Smooth muscle cell (in vitro differentiated cells): ENCODE results near the gene LYPD1. TPM values are rescaled to one million over a fixed set of nuclear protein-coding genes. Genes with fewer than 3 reads are reported as not detected.

Experiments used
- DNase-seq: peaks from one replicate; lab custom pipeline; 2025; ENCODE audit not compliant: unreplicated experiment; lab: John Stamatoyannopoulos, UW
- H2AFZ ChIP-seq: fragments of 200-600 bp; sonication (generic); 2 replicates; pipeline ENCODE4 v1.6.0; 2016; ENCODE audit warnings: antibody characterized with exemption, low read depth, mild to moderate bottlenecking
- H3F3A ChIP-seq: fragments of 200-600 bp; sonication (generic); 2 replicates; pipeline ENCODE4 v1.6.0; 2017; ENCODE audit warnings: antibody characterized with exemption, low read depth
- H3K27ac ChIP-seq: fragments of 200-600 bp; sonication (generic); 2 replicates; pipeline ENCODE4 v1.5.1; 2016; ENCODE audit warnings: low read depth, mild to moderate bottlenecking
- H3K27me3 ChIP-seq: fragments of 200-600 bp; sonication (generic); 2 replicates; pipeline ENCODE4 v1.6.1; 2016; ENCODE audit warnings: low read depth, mild to moderate bottlenecking
- H3K36me3 ChIP-seq: fragments of 200-600 bp; sonication (generic); 2 replicates; pipeline ENCODE4 v1.5.1; 2016; ENCODE audit warnings: low read depth
- H3K4me1 ChIP-seq: fragments of 200-600 bp; sonication (generic); 2 replicates; pipeline ENCODE4 v1.5.1; 2016; ENCODE audit warnings: low read depth
- H3K4me2 ChIP-seq: fragments of 200-600 bp; sonication (generic); 2 replicates; pipeline ENCODE4 v1.6.0; 2016; ENCODE audit warnings: mild to moderate bottlenecking
- H3K4me3 ChIP-seq: fragments of 200-600 bp; sonication (generic); 2 replicates; pipeline ENCODE4 v1.5.1; 2016; ENCODE audit warnings: mild to moderate bottlenecking
- H3K79me2 ChIP-seq: fragments of 200-600 bp; sonication (generic); 2 replicates; pipeline ENCODE4 v1.6.0; 2016; ENCODE audit warnings: low read depth, mild to moderate bottlenecking
- H3K9ac ChIP-seq: fragments of 200-600 bp; sonication (generic); 2 replicates; pipeline ENCODE4 v1.6.0; 2016; ENCODE audit warnings: low read depth
- H3K9me3 ChIP-seq: fragments of 200-600 bp; sonication (generic); replicated peaks from 2 replicates; pipeline ENCODE4 v1.5.1; 2016; ENCODE audit warnings: low read depth
- H4K20me1 ChIP-seq: fragments of 200-600 bp; sonication (generic); 2 replicates; pipeline ENCODE4 v1.6.0; 2016; ENCODE audit warnings: low read depth
- WGBS: methylation state at CpG from one replicate; pipeline ENCODE4 v1.1.7; 2016; ENCODE audit warnings: low lambda C conversion rate; 5-methylcytosine and 5-hydroxymethylcytosine counted together
- polyA plus RNA-seq: library from polyadenylated mRNA; unstranded; fragments of >200 nt; fragmentation: Nextera tagmentation; extraction: Ambion mirVana; gene quantifications from 2 replicates; pipeline ENCODE4 v1.2.1, GENCODE V29; 2016
- total RNA-seq: library from RNA; depleted of rRNA; stranded (reverse); fragments of >200 nt; gene quantifications from 2 replicates; pipeline ENCODE4 v1.2.3, GENCODE V29; 2014
- TF ChIP-seq, protein P1 (sequence below): fragments of 200-600 bp; sonication (generic); IDR thresholded peaks from 2 replicates; pipeline ENCODE4 v1.5.1; 2017; ENCODE audit warnings: borderline replicate concordance, mild to moderate bottlenecking, antibody characterized with exemption; ENCODE audit not compliant: insufficient read depth, poor library complexity, severe bottlenecking

The LYPD1 gene
- total RNA-seq, result 2.9 and 5.3 TPM in 2 replicates
- 2.5 and 4.6 TPM in 2 replicates for polyA plus RNA-seq

GRCh38 chr2:132669908-132670495 lies at the start of gene LYPD1:
Gene LYPD1 (minus strand): TSS chr2:132670205. CDS start chr2:132669932, 273 bp downstream.
- H3K9me3 ChIP-seq, result no peaks in the 10 kb centered on the region
- no peak for DNase-seq
- no peak within 1 kb of the TSS for H3K9ac ChIP-seq
- H3F3A ChIP-seq, result no peaks in the 10 kb centered on the region
- under 1% methylated on average over 34 of the region's 59 CpGs for WGBS
- TF ChIP-seq, protein P1, sequence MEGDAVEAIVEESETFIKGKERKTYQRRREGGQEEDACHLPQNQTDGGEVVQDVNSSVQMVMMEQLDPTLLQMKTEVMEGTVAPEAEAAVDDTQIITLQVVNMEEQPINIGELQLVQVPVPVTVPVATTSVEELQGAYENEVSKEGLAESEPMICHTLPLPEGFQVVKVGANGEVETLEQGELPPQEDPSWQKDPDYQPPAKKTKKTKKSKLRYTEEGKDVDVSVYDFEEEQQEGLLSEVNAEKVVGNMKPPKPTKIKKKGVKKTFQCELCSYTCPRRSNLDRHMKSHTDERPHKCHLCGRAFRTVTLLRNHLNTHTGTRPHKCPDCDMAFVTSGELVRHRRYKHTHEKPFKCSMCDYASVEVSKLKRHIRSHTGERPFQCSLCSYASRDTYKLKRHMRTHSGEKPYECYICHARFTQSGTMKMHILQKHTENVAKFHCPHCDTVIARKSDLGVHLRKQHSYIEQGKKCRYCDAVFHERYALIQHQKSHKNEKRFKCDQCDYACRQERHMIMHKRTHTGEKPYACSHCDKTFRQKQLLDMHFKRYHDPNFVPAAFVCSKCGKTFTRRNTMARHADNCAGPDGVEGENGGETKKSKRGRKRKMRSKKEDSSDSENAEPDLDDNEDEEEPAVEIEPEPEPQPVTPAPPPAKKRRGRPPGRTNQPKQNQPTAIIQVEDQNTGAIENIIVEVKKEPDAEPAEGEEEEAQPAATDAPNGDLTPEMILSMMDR, result no peak
- H4K20me1 ChIP-seq, result no peaks in the 10 kb centered on the region
- peaks cover 19% of the 10 kb centered on the region for H3K4me1 ChIP-seq
- H3K27me3 ChIP-seq, result peaks cover 57% of the 10 kb centered on the region
- H3K36me3 ChIP-seq, result no peaks in the 10 kb centered on the region
- no peaks in the 10 kb centered on the region for H3K79me2 ChIP-seq
- peak within 1 kb of the TSS; percentile 54 for H3K4me3 ChIP-seq
- no peak within 1 kb of the TSS for H3K27ac ChIP-seq
- H3K4me2 ChIP-seq, result peak within 1 kb of the TSS; percentile 97
- H2AFZ ChIP-seq, result no peak within 1 kb of the TSS

DNA sequence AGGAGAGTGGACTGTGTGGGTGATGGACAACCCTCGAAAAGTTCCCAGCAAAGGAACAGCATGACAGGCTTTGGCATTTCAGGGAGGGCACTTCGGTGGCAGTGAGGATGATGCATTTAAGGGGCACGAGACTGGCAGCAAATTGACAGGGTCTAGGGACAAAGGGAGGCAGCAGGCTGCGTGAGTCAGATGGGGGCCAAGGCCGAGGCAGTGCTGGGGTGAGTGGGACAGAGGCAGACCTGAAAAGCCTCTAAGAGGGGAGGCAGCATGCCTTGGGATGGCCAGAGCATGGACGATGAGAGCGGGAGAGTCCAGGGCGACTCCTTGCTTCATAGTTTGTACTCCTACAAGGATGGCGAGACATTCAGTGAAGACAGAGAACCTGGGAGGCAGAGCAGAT lies 49.5 kb upstream of the LYPD1 start:
- no peak for DNase-seq
- Histone ChIP-seq H3F3A (no peaks in the 10 kb centered on the region), H3K79me2 (no peaks in the 10 kb centered on the region), H3K4me2 (no peak overlapping the region), H3K4me3 (no peak overlapping the region), H3K4me1 (no peaks in the 10 kb centered on the region), H2AFZ (no peak overlapping the region), H4K20me1 (no peaks in the 10 kb centered on the region), H3K27ac (no peak overlapping the region), H3K9ac (no peak overlapping the region), H3K9me3 (no peaks in the 10 kb centered on the region), H3K27me3 (no peaks in the 10 kb centered on the region), H3K36me3 (no peaks in the 10 kb centered on the region)
- TF ChIP-seq, protein P1, result no peak
- WGBS, result 93% methylated on average over 9 of the region's 9 CpGs

DNA sequence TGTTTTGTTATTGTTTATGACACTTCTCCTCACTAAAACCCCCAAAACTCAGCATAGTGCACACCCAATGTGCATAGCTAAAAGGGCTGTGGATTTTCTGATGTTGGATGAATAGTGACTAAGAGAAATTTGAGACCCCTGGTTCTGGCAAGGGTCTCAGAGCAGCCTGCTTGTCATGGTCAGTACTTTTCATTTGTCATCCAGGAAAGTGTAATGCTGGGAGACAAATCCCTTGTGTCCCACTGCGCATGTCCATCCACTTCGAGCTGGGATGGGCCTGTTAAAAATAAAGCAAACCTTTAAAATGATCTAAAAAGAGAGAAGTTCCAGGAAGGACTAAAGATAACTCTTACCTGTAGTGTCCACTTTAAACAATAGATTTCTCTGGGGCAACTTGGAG lies 46.9 kb upstream of the LYPD1 start:
- Histone ChIP-seq H2AFZ (no peak overlapping the region), H3K9me3 (no peaks in the 10 kb centered on the region), H3K79me2 (no peaks in the 10 kb centered on the region), H4K20me1 (no peaks in the 10 kb centered on the region), H3K4me1 (no peaks in the 10 kb centered on the region), H3K27me3 (no peaks in the 10 kb centered on the region), H3K4me2 (no peak overlapping the region), H3K9ac (no peak overlapping the region), H3K4me3 (no peak overlapping the region), H3K27ac (no peak overlapping the region), H3F3A (no peaks in the 10 kb centered on the region), H3K36me3 (no peaks in the 10 kb centered on the region)
- no peak for DNase-seq
- TF ChIP-seq, protein P1, result no peak
- 98% methylated on average over 2 of the region's 2 CpGs for WGBS
